AG04450 (cell line): ENCODE data around the gene CCL16. TPM values are rescaled to one million over a fixed set of nuclear protein-coding genes. Genes with fewer than 3 reads are reported as not detected.
"Not testable (repeated sequence)": the region's sequence is repeated elsewhere in the genome, so short reads cannot be mapped to it uniquely, and the experiment has no call there.

Experiments
- CTCF ChIA-PET: fragments of 300-600, 350-600 bp; formaldehyde crosslinking; extraction: SDS; loops from one replicate; lab custom pipeline; 2022; ENCODE audit warnings: antibody characterized with exemption, inconsistent platforms; lab: Charles Lee
- POLR2A ChIA-PET: fragments of 350-600 bp; formaldehyde crosslinking; extraction: SDS; loops from one replicate; lab custom pipeline; 2021; ENCODE audit warnings: antibody characterized with exemption, inconsistent platforms; lab: Yijun Ruan, JAX
- DNase-seq: peaks from one replicate; pipeline ENCODE4 v3.0.0-alpha.2; 2011; ENCODE audit warnings: low read depth, low spot score
- H3K27ac ChIP-seq: one replicate; pipeline ENCODE4 v1.5.1; 2012; ENCODE audit warnings: low read depth, low read length, control low read depth
- H3K27me3 ChIP-seq: one replicate; pipeline ENCODE4 v1.6.0; 2012; ENCODE audit warnings: low read length; ENCODE audit not compliant: control insufficient read depth, insufficient read depth
- H3K4me3 ChIP-seq: 2 replicates; pipeline ENCODE4 v1.5.1; 2011; ENCODE audit warnings: mild to moderate bottlenecking, low read depth, low read length, control low read depth
- H3K9me3 ChIP-seq: 2 replicates; pipeline ENCODE4 v1.5.1; 2012; ENCODE audit warnings: low read length; ENCODE audit not compliant: control insufficient read depth, insufficient read depth
- CTCF ChIP-seq: IDR thresholded peaks from 2 replicates; pipeline ENCODE4 v1.5.1; 2011; ENCODE audit warnings: low read depth, low read length, control low read depth, inconsistent platforms
- polyA plus RNA-seq: library from polyadenylated mRNA; depleted of rRNA; stranded (reverse); fragments of >200 nt; gene quantifications from 2 replicates; pipeline ENCODE4 v1.2.3, GENCODE V29; 2011

CCL16 gene
- polyA plus RNA-seq, 1 experiment: not detected

GRCh38 chr17:36017799-36018198 lies 36.5 kb upstream of the CCL16 start, which contains the start of gene CCL23:
Gene CCL23 (minus strand): TSS chr17:36017972. CDS start chr17:36017897, 75 bp downstream.
- POLR2A ChIA-PET: no interaction called here
- DNase-seq: no peak
- Histone ChIP-seq H3K27me3 (no peaks in the 10 kb centered on the region), H3K27ac (no peak within 1 kb of the TSS), H3K4me3 (no peak within 1 kb of the TSS), H3K9me3 (no peaks in the 10 kb centered on the region)
- TF ChIP-seq CTCF: no peak
- CTCF ChIA-PET: no interaction called here

GRCh38 chr17:36016555-36016954 lies 35.3 kb upstream of the CCL16 start:
- no peak for TF ChIP-seq CTCF
- DNase-seq: no peak
- Histone ChIP-seq H3K4me3 (no peak overlapping the region), H3K9me3 (no peaks in the 10 kb centered on the region), H3K27ac (no peak overlapping the region), H3K27me3 (no peaks in the 10 kb centered on the region)
- ChIA-PET POLR2A (no interaction called here), CTCF (no interaction called here)

GRCh38 chr17:36015895-36016294 lies 34.6 kb upstream of the CCL16 start:
- DNase-seq, H3K27ac ChIP-seq, H3K9me3 ChIP-seq, POLR2A ChIA-PET, CTCF ChIA-PET, H3K4me3 ChIP-seq, H3K27me3 ChIP-seq: not testable (repeated sequence)

GRCh38 chr17:36014946-36015345 lies 33.6 kb upstream of the CCL16 start:
- no peaks in the 10 kb centered on the region for H3K9me3 ChIP-seq
- ChIA-PET POLR2A (no interaction called here), CTCF (no interaction called here)
- H3K4me3 ChIP-seq: no peak overlapping the region
- H3K27me3 ChIP-seq: no peaks in the 10 kb centered on the region
- no peak for TF ChIP-seq CTCF
- H3K27ac ChIP-seq: no peak overlapping the region
- no peak for DNase-seq

GRCh38 chr17:36011201-36011600 lies 29.9 kb upstream of the CCL16 start:
- ChIA-PET CTCF (interaction anchor here (1.1 kb wide), 1 partner anchor 139 kb away, joined by 3 read pairs; no protein-coding TSS in a partner anchor), POLR2A (no interaction called here)
- H3K4me3 ChIP-seq: no peak overlapping the region
- no peaks in the 10 kb centered on the region for H3K27me3 ChIP-seq
- TF ChIP-seq CTCF: no peak
- H3K9me3 ChIP-seq: no peaks in the 10 kb centered on the region
- no peak overlapping the region for H3K27ac ChIP-seq
- DNase-seq: no peak
